Pancreas (tissue), 10 donors: ENCODE results near the gene GLT6D1. TPM values are rescaled to one million over a fixed set of nuclear protein-coding genes. Genes with fewer than 3 reads are reported as not detected.
A peak's percentile ranks its signal among the peaks of the same experiment; 100 is the strongest.

Source experiments
- ATAC-seq, 4 donors: fragments of 200-7000 bp; cut with Tn5 transposase; one replicate each; pipeline versions ENCODE4 v1.8.0 to v1.9.1; 2020; ENCODE audit warnings: mild to moderate bottlenecking in 4 of 4, moderate library complexity in 4 of 4
- DNase-seq, 6 donors: peaks; one replicate each; pipeline ENCODE4 v3.0.0-alpha.2; 2020
- FAIRE-seq: peaks from 2 replicates; lab custom pipeline; 2012; peaks lifted over from hg19 to GRCh38; lab: Jason Lieb, UNC
- H3K27ac ChIP-seq, 4 donors: fragments of 200-600 bp; sonication (generic); 1 replicate in 3 of 4; 2 replicates in 1 of 4; pipeline versions ENCODE4 v1.5.0 to v1.8.0; 2020
- H3K27me3 ChIP-seq, 4 donors: fragments of 200-600 bp; one replicate each; pipeline ENCODE4 v1.8.0; 2021
- H3K36me3 ChIP-seq, 3 donors: fragments of 200-600 bp; sonication (generic) in 1 of 3; one replicate each; pipeline versions ENCODE4 v1.5.0 to v1.8.0; 2020 to 2021
- H3K4me1 ChIP-seq, 3 donors: fragments of 200-600 bp; one replicate each; pipeline ENCODE4 v1.8.0; 2021
- H3K4me3 ChIP-seq, 4 donors: fragments of 200-600 bp; sonication (generic) in 2 of 4; one replicate each; pipeline versions ENCODE4 v1.5.0 to v1.8.0; 2020 to 2021
- H3K9me3 ChIP-seq, 4 donors: fragments of 200-600 bp; one replicate each; pipeline ENCODE4 v1.8.0; 2021
- CTCF ChIP-seq, 4 donors: fragments of 200-600 bp; sonication (generic) in 3 of 4; IDR thresholded peaks; one replicate each; pipeline versions ENCODE4 v1.5.0 to v1.8.0; 2021; ENCODE audit warnings: antibody characterized with exemption in 4 of 4
- WGBS, 2 donors: extraction: QIAGEN DNeasy Blood & Tissue Kit; methylation state at CpG; one replicate each; pipeline ENCODE4 v1.1.7; 2013; 5-methylcytosine and 5-hydroxymethylcytosine counted together
- intact Hi-C, 3 donors: fragments of 100-400 bp; cut with DNase I; formaldehyde crosslinking; loops; one replicate each; pipeline versions ENCODE4 v1.11.1 to v1.14.2; 2022
- polyA plus RNA-seq, 2 donors: library from polyadenylated mRNA; stranded (reverse); fragments of 200-250 nt; gene quantifications; one replicate each; pipeline ENCODE4 v1.2.3, GENCODE V29; 2013
- total RNA-seq, 6 donors: library from RNA; stranded (reverse); fragmentation: NEBNext Ultra II Directional in 4 of 6; extraction: Animal tissue kit (Norgen Biotek cat#: 25700) in 4 of 6; gene quantifications; one replicate each; pipeline versions ENCODE4 v1.2.1 to v1.2.4, GENCODE V29; 2021 to 2023
- donor health status: healthy with polysubstance abuse.
- donor health status: DM: no; HTN: no; CAD: no; lungs with moderate emphysema.
- donor health status: DM: no; HTN: no; CAD: no.
- donor health status: control.
- donor health status: control.
- donor health status: Bipolar disorder and iron deficiency.
- donor health status: DM: yes; HTN: yes; CAD: no.
- donor health status: DM: no; HTN: no; CAD: no.
- donor health status: DM: no; HTN: no; CAD: no.
- donor health status: DM: yes; HTN: yes; CAD: no.

GLT6D1 gene
- total and polyA plus RNA-seq, 8 donors, result 0.07 TPM; not detected in 7

- H3K36me3 ChIP-seq, result no peaks in the 10 kb centered on the region
- H3K4me1 ChIP-seq, result no peaks in the 10 kb centered on the region
- no peak for TF ChIP-seq CTCF (IDR thresholded peaks at IDR 0.05)
- no peaks in the 10 kb centered on the region for H3K9me3 ChIP-seq
- FAIRE-seq (no peak), DNase-seq (peak in 1 of 6 donors; percentile 37), ATAC-seq (no peak)
- H3K27ac ChIP-seq, result no peak overlapping the region
- H3K4me3 ChIP-seq, result no peak overlapping the region
- WGBS, 2 donors, result 47 to 63% methylated on average over 32 of the region's 32 CpGs
- intact Hi-C loops, result no loop called here
- no peaks in the 10 kb centered on the region for H3K27me3 ChIP-seq
These were observed 25.8 kb upstream of the GLT6D1 start for GRCh38 chr9:135664801-135665794.

- ATAC-seq, result no peak
- TF ChIP-seq CTCF (IDR thresholded peaks at IDR 0.05), result no peak
- no peak overlapping the region for H3K27ac ChIP-seq
- H3K4me1 ChIP-seq, result no peaks in the 10 kb centered on the region
- DNase-seq, result peak in 1 of 6 donors; percentile 34
- H3K9me3 ChIP-seq, result no peaks in the 10 kb centered on the region
- intact Hi-C loops, result no loop called here
- no peaks in the 10 kb centered on the region for H3K27me3 ChIP-seq
- FAIRE-seq, result no peak
- no peak overlapping the region for H3K4me3 ChIP-seq
- WGBS, 2 donors, result 52 to 73% methylated on average over 10 of the region's 10 CpGs
- no peaks in the 10 kb centered on the region for H3K36me3 ChIP-seq
These were observed 24.9 kb upstream of the GLT6D1 start for GRCh38 chr9:135664266-135664665.

- WGBS, 2 donors, result 65 to 67% methylated on average over 12 of the region's 12 CpGs
- DNase-seq (peak in 1 of 6 donors; percentile 14), FAIRE-seq (no peak)
These were observed 24.5 kb upstream of the GLT6D1 start for GRCh38 chr9:135663857-135664256.

GRCh38 chr9:135663451-135663770 lies 24.1 kb upstream of the GLT6D1 start:
- no peak for DNase-seq
- Histone ChIP-seq H3K36me3 (no peaks in the 10 kb centered on the region), H3K4me3 (no peak overlapping the region), H3K27me3 (no peaks in the 10 kb centered on the region), H3K27ac (no peak overlapping the region), H3K4me1 (no peaks in the 10 kb centered on the region), H3K9me3 (no peaks in the 10 kb centered on the region)
- TF ChIP-seq CTCF (IDR thresholded peaks at IDR 0.05), result no peak
- no peak for FAIRE-seq
- intact Hi-C loops, result no loop called here
- 37% methylated on average over 3 of the region's 3 CpGs for WGBS, 2 donors
- no peak for ATAC-seq

More at GRCh38 chr9:135663857-135664256, 24.5 kb upstream of the GLT6D1 start:
- Histone ChIP-seq H3K4me1 (no peaks in the 10 kb centered on the region), H3K9me3 (no peaks in the 10 kb centered on the region), H3K36me3 (no peaks in the 10 kb centered on the region), H3K27me3 (no peaks in the 10 kb centered on the region), H3K27ac (no peak overlapping the region), H3K4me3 (no peak overlapping the region)
- intact Hi-C loops, result no loop called here
- no peak for ATAC-seq
- no peak for TF ChIP-seq CTCF (IDR thresholded peaks at IDR 0.05)
